ENCODE data around the gene GAS7.
"Not testable (repeated sequence)": the region's sequence is repeated elsewhere in the genome, so short reads cannot be mapped to it uniquely, and the experiment has no call there.

Gene GAS7

DNA sequence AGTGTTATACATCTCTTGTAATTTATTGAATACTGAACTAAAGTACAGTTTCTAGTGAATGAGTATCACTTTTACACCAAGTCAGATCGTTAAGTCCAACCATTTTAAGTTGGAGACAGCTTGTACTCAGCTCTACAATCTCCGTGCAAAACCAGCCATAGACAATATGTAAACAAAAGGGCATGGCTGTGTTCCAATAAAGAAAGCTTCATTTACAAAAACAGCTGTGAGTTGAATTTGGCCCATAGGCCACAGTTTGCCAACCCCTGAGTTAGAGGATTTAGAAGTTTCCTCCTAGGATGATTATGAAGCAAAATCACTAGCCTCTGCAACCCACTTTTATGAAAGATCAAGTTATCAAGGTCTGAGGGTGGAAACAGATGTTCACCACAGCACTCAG is 187.7 kb downstream of the GAS7 start:
- DNase-seq: no peak

DNA sequence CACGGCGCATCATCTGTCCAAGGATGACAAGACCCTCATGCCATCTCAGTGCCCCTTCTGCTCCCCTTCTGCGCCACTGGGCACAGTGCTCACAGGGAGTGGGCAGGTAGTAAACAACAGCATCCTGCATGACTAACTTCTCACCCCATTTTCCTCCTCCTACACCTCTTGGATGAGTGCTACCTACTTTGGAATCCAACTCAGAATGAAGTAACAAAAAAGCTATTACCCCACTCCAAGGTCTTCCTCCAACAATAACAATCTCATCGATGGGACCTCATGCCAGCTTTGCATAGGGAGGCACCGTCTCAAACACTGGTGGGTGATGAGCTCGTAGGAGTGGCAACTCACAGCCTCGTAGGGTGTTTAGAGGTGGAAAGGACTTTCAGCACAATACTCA is 194.7 kb downstream of the GAS7 start:
- no peak for DNase-seq

DNA sequence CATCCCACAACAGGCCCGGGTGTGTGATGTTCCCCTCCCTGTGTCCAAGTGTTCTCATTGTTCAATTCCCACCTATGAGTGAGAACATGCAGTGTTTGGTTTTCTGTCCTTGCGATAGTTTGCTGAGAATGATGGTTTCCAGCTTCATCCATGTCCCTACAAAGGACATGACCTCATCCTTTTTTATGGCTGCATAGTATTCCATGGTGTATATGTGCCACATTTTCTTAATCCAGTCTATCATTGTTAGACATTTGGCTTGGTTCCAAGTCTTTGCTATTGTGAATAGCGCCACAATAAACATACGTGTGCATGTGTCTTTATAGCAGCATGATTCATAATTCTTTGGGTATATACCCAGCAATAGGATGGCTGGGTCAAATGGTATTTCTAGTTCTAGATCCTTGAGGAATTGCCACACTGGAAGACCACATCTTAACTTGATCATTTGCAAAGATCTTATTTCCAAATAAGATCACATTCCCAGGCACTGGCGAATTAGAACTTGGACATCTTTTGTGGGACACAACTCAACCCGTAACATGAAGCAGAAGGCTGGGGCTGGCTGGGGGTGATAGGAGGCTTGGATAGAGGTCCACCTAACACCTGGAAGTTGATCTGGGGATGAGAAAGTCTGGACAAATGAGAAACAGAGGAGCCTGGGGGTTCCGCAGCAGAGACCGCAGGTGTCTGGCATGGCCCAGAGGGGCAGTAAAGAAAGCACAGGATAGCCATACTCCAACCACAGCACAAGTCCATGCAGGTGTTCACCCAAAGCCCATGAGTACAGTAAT is 195.6 kb downstream of the GAS7 start:
- DNase-seq: not testable (repeated sequence)

DNA sequence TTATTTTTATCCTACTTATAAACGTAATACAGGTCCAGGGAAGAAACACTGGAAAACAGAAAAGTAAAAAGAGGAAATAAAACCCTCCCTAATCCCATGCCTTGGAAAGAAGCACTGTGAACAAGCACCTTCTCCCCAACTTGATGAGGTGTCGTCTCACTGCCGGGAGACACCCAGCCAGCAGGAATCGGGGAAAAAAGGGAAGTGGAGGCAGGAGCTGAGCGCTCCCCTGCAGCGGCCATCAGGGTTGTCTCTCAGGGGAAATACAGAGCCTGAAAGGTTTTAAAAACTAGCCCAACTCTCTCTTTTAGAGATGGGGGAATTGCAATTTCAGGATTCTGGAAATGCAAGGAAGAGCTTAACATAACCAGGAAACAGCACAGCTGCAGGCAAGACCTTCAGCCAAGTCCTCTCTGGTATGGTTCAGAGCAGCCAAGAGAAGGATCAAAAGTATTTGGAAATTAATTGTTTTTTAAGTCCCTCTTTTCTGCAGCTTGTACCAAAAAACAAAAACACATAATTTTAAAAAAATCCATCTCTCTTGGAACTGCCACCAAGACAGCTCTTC is 197.0 kb downstream of the GAS7 start:
- DNase-seq: no peak

DNA sequence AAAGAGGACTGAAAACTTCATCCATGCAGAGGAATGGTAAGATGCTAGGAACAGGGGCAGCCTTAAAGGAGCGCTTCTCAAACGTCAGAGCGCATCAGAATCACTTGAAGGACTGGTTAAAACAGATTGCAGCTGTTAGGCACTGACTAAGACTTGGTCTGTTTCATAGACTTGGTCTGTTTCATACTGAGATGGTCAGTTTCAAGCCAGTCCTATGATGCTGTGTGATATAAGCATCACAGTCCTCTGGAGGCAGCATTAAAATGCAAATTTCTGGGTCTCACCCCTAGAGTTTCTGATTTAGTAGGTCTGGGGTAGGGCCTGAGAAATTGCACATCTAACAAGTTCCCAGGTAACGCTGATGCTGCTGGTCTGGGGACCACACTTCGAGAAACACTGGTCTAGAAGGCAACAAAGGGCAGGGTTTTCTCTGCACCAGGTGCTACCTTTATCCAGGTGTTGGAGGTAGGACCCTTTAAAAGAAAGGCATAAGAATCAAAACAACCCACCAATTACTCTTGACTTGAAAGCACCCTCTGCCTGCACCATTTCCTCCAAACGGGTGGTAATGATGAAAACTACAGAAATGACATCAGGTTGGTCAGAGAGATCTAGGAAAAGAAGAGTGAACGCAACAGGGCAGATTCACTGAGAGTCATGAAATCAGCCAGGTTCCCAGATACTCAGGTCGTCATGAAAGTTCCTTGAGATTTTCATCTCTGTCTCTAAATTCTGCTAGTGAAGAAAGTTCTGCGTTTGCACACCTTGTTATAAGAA is 198.3 kb downstream of the GAS7 start:
- no peak for DNase-seq

DNA sequence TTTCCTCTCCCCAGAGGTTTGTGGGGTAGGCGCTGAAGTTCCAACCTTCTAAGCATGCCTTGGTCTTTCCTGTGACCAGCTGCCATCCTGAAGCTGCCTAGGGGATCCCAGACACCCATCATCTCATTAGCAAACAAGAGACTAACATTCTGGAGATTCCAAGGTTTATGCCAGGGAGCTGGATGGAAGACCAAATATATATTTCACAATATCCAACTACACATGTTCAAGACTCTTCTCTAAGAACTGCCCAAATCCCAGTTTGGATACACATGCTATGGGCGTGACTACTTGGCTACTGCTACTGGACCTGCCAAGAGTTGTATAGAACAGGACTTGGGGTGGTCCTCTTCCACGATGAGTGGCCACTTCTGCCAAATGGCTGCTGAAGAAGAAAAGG is 200.3 kb downstream of the GAS7 start:
- DNase-seq: no peak

DNA sequence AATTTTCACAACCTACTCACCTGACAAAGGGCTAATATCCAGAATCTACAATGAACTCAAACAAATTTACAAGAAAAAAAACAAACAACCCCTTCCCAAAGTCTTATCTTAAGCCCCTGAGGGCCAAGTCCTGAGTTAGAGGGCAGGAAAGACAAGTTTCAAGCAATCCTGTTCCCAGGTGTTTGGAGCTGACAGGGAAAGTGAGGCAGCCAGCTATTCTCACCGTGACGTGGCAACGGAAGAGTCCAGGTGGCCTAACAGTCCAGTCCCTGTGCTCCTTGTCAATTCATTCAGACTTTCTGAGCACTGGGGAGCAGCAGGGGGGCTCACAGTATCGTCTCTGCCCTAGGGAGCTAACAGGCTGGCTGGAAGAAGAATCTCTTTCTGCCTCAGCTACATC is 203.6 kb downstream of the GAS7 start:
- DNase-seq: no peak

DNA sequence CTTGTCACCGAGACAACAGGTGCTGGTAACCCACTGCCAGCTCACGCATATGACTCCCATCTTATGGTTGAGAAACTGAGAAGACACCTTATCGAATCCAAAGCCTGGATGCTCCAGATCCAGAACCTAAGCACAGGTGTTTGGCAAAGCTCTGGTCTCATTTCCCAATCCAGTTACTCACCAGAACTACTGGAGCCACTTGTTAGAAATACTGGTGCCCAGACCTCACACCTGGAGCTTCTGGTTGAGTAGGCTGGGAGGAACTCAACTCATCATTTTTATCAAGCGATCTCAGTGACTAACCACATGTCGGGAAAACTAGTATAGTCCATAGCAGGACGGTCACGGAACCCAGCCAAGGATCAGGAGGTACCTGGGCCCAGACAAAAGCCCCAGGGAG is 206.6 kb downstream of the GAS7 start:
- DNase-seq: no peak

DNA sequence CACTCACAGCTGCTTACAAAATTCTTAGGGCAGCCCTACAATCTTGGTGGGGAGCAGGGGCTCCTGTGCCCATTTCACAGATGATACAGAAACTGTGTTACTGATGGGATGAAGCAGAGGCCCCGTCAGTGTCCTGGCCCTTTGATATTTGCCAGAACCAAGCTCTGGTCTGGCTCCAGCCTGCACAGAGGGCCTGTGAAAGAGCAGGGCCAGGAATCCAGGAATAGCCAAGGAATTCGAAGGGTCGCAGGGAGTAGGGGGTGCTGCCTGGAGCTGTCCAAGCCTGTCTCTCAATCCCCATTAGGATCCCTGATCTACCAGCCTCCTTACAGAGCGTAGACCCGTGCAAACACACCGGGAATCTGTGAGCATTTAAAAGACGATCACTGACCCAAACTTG is 207.1 kb downstream of the GAS7 start:
- no peak for DNase-seq

DNA sequence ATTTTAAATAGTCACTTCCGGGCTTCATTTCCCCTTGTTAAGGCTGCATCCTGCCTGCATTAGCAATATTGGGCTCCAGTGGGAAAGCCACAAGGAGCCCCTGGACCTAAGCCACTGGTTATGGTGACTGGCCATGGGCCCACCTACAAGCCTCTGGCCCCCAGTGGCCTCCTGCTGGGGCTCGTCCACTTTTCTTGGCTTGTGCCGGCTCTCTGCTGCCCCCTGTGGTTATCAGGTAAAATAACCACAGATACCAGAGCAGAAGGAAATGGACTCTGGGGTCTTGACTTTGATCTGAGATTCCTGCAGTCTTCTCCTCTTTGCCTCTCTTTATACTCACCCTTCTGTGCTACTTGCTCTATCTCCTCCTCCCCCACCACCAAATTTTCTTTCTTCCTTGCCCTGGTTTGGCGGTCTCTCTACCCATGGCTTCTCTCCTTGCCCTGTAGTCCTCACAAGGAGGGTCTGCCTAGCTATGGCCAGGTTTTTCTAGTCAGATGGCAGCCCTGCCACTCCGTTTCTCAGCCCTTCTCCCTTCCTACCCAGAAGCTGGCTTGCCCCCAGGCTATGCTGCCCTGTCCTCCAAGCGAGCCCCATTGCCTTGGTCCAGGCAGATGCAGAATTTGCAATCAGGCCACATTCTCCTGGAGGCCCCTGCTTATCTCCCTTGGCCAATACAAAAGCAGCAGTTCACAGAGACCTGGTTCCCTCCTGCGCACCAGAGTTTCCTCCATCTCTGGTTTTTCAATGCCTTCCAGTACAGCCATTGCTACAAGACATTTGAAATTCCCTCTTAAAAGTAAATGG is 210.4 kb downstream of the GAS7 start:
- DNase-seq: no peak

DNA sequence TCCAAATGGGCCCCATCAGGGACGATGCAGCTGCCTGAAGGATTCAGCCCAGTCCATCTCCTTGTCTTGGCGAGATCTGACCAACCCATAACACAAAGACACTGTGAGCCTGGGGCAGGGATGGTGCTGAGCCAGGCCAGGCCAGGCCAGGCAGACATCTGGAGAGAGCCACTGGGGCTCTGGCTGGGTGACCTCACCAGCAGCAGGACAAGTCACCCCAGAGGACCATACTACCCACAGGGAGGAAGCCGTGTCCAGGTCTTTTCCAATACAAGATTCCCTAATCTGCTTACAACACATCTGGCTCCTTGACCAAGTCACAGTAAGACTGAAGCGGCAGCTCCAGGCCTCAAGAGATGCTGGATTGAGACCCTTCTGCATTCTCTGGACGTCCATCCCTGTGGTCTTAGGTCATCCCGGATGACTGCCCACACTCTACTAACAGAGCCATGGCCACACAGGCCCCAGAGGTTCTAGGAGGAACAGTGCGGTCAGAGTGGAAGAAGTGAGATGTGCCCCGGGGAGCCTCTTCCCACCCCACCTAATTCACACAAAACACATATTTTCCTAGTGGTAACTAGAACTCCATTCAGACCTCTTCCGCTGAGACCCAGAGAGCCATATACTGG is 211.5 kb downstream of the GAS7 start:
- no peak for DNase-seq

DNA sequence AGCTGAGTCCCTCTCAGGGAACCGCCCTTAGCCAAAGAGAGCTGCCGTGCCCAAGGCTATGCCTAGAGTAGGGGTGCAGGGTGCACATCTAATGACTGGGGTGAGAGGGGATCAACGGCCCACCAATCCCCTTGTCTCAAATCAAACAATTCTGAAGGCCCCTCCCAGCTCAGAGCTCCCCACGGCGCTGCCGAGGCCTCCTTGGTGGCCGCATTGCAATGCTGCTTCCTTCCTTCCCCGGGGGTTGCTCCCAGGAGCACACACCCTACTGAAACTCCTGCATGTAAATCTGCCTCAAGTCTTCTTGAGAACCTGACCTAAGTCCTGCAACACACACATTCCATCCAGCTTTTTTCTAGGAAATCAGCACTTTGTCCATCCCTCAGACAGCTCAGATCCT is 212.8 kb downstream of the GAS7 start:
- no peak for DNase-seq

DNA sequence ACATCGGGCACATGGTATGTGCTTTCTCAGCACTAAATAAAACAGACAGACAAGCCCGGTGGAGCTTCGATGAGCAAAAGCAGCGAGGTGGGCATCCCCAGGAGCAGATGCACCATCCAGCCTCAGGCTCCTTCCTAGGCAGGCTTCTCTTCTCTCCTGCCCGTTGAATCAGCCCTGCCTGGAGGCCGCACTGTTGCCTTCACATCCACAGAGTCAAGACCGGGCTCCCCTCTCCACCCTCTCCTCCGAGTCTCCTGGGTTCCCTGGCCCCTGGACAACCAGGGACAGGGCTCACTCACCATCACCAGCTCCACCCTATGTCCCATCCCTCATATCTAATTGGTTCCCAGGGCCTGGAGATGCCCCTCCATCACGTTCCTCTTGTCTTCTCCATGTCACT is 213.6 kb downstream of the GAS7 start:
- DNase-seq: no peak

DNA sequence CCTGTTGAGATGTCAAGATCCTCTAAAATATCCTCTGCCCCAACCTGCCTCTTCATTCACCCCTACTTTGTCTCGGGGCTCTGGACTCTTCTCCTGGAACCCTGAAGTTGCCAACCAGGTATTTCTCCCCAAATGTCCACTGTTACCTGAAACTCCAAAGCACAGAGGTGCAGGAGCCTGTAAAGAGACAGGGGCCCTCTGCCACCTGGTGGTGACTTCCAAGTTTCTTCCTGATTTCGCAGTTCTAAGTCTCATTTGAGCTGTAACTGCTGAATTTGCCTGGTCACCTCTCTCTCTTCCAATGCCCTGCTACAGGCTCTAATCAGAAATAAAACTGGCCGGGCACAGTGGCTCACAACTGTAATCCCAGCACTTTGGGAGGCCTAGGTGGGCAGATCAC is 216.2 kb downstream of the GAS7 start:
- DNase-seq: no peak

DNA sequence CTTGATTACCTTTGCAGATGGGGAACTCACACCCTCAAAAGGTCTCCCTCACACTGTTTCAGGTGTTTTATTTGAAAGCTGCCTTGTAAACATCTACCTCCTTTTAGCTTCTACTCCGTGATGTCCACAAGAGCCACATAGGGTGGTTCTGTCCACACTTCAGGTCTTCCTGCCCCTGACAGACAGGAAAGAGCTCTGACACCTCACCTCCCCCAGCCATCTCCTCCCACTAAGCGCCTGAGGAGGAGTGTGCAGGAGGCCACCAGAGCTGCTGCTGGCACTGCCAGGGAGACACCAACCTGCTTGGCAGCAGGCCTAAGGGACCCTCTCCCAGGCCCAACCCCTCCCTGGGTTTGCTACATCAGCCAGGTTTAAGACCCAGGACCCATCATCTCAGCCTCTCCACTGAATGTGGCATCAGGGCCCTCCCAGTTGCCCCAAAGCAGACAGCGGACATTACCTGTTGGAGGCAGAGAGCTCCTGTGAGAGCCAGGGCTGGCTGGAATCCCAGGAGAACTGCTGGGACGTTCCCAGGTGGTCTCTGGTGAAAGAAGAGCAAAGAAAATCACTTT is 217.0 kb downstream of the GAS7 start:
- DNase-seq: no peak

DNA sequence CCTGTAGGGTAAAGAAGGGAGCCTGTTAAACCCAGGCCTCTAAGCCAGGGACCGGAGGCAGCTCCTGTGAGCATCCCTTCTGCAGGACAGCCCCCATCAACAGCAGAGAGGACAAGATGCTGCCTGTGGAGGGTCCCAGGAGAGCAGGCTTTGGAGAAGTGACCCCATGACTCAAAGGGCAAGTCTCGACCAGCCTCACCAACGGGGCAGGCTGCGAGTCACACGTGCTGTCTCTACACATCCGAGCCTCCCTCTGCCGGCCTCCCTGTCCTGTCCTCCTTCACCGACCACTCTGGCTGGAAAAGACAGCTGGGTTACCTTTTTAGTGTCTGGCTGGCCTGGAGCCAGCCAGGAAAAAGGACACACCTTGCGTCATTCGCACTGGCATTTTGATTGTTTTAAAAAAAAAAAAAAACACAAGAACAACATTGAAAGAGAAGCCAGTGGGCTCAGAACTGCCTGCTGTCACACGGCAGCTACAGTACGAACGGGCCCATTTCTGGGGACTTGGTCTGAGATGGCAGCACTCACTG is 218.9 kb downstream of the GAS7 start:
- no peak for DNase-seq

DNA sequence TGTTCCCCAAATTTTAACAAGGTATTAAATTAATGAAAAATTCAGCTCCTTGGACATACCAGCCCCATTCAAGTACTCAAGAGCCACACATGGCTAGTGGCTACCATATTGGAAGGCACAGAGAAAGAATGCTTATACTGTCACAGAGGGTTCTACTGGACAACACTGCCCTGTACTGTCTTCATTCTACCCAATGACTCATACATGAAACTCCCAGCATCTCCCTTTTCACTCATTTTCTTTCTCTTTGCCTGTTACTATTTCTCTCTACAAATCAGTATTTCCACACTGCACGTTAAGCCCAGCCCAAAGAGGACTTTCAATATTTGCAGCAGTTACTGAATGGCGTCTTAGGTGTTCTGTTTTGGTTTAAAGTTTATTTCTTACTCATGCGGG is 221.2 kb downstream of the GAS7 start:
- DNase-seq: no peak

DNA sequence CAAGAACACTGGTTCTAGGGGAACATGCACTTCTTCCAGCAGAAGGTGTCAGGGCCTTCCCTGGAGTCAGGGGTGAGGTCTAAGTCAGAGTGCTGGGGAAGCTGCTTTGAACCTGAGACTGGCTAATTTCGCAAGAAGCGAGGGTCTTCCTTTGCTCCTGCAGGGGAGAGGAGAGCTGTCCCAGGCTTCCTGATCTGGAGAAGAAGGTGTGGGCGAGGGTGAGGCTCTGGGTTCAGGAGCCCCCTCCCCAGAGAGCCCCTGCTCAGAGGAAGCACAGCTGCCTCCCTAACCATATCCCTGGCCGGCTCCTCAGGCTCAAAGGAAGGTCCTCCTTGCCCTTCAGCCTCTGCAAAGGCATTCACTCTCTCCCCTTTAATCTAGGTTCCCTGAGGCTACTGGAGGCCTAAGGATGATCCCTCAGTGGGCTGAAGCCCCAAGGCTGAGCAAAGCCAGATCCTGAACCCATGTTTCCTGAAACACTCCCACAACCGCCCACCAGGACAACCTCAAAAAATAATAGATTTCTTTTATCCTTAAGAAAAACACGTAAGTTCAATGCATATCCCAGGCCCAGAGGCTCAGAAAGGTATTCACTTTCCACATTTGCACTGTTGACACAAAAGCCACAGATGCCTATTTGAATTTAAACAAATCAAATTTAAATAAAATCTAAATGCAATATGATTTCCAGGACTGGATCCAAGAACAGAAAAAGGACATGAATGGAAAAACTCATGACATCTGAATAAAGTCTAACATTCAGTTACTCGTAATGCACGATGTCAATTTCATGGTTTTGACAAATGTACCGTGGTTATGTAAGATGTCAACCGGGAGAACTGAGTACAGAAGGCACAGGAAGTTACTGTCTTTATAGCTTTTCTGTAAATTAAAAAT is 221.9 kb downstream of the GAS7 start:
- no peak for DNase-seq

DNA sequence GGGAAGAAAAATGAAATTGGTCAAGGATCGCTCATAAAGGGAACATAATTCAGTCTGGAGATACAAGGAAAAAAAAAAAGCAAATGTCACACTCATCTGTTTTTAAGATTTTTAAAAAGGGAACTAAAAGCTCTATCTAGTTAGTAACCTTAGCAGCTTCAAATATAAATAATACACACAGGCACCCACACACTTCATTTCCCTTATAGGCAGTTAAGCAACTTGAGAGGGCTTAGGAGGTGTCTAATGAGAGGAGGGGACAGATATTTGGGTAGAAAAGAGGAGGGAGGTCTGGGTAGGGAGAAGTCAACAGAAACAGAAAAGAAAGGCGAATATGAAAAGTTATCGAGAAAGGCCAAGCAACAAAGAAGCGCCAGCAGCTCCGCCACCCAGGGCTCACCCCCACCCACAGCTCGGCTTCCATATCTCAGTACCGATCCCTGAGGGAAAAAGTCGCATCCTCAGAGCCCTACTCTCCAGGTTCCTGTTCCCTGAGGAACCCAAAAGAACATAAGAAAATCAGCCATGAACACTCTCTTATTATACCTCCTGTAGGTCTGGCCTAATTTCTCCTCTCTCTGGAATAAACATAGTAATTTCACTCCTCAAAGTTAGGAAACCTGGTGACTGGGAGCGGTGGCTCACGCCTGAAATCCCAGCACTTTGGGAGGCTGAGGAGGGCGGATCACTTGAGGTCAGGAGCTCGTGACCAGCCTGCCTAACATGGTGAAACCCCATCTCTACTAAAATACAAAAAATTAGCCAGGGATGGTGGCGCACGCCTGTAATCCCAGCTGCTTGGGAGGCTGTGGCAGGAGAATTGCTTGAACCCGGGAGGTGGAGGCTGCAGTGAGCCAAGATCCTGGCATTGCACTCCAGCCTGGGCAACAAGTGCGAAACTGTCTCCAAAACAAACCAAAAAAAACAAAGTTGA is 223.7 kb downstream of the GAS7 start:
- no peak for DNase-seq
